NCI-H82 (cell line): ENCODE data around the gene KCNT1.

ENCODE experiments used
- DNase-seq: peaks from one replicate; lab custom pipeline; 2025; lab: John Stamatoyannopoulos, UW

Gene KCNT1

DNA sequence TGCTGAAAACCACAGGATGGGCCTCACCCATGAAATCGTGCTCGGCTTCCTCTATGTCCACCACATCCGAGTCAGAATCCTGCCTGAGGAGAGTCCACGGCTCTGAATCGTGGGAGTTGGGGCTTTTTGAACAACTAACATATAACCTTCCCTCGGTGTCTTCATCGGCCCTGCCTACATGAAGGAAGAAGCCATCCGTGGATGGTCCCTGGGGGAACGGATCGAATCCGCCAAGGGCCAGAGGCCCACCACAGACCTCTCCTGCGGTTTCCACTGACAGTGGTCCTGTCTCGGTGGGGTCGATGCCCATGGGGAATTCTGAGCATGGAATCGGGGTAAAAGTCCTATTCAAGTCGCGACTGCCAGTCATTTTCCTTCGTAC lies 120.4 kb downstream of the KCNT1 start:
- no peak for DNase-seq

DNA sequence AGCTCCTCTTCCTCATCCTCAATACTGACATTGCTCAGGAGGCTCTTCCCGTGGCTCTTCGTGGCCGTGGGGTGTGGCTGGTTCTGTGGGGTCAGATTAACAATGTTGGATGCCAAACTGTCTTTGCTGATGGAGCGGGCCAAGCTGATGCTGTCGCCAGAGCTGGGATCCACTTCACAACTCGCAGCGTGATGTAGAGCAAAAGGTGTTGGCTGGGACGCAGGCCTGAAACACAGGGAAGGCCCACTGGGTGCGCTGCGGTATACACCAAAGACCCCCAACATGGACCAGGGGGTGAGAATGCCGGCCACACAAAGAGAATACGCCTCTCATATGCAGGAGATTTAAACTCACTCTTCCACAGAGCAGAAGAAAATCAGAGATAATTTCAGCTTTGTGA lies 121.1 kb downstream of the KCNT1 start:
- no peak for DNase-seq

DNA sequence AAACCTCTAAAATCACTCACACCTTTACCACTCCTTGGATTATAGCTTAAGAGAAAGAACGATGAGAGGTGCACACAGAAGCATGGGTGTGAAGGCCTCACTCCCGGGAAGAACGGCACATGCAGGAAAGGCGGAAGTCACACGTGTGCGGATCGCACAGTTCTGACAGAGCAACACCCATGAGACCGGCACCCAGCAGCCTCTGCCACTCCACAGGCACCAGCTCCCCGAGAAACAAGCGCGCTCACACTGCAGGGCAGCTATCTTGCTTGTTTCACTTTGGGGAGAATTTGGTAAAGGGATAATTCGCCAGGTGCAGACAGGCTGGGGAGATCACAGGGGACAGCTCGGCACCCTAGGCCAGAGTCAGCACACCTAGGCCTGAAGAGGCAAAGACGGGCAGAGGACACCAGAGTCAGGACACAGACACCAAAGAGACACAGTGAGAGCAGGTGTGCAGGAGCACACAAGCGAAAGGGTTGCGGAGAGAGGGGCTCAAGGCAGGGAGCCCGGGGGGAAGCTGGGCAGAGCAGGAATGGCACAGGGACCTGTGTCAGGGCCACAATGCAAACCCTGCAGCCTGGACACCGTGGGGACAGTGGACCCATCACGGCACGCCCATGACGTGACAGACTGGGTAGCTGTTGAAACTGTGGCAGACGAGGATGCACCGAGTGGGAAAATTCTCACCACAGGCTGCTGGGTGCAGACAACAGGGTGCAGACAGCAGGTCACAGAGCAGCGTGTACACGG lies 123.6 kb downstream of the KCNT1 start:
- no peak for DNase-seq

DNA sequence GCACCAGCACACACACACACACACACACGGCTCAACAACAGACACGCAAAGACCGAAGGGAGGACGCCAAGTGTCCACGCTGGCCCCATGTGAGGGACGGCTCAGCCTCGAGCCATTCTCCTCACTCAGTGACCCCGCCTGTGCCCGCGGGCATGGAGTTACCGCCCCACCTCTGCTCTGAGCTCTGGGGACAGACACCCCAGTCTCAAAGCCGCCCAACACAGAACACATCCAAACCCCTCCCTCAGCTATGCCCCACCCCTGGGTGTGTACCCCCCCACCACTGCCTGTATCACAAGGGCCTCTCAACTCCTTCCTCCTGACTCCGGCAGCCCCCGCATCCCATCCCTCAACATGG lies 124.2 kb downstream of the KCNT1 start:
- DNase-seq = no peak

DNA sequence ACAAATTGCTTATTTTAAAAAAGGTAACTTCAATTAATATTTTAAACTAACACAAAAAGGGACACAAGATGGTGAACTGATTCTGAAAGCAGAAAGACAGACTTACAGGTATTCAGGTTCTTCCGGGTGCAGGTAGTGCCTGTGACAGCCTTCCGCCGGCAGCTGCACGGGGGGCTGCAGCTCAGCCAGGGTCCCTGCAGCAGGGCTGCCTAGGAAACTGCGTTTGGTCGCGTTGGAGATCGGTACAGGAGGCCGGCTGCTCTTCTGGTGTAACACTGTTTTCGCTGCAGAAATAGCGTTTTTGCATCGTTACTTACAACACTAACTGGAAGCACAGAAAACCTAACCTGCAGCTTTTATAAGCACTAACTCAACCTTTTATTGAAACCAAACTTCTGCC lies 125.3 kb downstream of the KCNT1 start:
- DNase-seq = no peak

DNA sequence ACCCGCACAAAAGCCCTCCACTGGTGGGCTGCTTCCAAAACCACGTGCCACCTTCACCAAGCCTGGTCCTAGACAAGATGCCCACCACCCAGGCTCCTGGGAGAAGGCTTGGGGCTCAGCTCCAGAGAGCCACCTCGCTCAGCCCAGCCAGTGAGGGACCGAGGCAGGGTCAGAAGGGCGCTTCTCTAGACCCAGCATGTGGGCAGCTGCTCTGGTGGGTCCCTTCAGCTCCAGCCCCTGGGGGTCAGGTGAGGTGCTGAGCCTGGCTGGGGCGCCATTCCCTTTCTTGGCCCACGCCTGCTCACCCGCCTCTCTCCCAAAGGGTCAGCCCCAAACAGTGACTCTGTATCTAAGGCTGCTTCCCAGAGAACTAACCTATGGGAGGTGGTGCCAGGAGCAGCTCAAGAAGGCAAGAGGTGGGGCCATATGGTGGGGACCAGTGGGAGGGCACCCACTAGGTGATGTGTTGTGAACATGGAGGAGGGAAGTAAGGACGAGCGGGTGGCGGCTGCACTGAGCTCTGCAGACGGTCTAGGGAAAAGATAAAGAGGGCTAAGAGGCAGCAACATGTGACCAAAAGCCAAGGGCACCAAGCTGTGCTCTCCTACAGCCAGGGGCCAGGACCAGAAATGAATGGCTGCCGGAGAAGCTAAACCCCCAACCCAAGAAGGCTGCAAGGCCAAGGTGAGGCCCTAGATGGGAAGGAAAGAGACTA lies 126.0 kb downstream of the KCNT1 start:
- no peak for DNase-seq

DNA sequence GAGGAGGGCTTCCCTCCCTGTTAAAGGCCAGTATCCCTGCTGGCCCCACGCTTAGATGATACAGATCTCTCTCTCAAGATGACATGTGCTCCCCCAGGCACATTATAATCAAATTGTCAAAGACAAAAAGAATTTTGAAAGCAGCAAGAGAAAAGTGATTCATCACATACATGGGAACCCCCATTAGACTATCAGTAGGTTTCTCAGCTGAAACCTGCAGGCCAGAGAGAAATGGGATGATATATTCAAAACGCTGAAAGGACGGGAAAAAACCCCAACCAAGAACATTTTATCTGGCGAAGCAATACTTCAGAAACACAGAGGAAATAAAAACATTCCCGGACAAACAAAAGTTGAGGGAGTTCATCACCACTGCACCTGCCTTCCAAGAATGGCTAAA lies 126.7 kb downstream of the KCNT1 start:
- no peak for DNase-seq

DNA sequence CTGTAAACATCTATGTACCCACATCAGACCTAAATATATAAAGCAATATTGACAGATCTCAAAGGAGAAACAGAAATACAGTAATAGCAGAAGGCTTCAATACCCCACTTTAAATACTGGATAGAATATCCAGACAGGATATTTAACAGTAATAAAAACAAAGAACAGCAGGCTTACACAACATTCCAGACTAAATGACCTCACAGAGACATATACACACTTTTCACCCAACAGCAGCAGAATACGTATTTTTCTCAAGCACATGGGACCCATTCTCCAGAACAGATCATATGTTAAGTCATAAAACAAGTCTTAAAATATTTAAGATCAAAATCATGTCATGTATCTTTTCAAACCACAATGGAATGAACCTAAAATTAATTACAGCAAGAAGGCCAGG lies 128.5 kb downstream of the KCNT1 start:
- DNase-seq = no peak

DNA sequence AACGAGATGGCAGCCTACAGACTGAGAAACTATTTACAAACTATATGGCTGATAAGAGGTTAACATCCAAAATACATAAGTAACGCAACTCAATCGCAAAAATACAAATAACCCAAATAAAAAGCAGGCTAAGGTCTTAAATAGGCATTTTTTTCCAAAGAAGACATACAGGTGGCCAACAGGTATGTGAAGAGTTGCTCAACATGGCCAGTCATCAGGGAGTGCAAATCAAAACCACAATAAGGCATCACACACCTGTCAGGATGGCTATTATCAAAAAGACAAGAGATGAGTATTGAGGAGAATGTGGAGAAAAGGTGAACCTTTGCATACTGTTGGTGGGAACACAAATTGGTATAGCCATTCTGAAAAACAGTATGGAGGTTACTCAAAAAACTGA lies 131.9 kb downstream of the KCNT1 start:
- DNase-seq = no peak

DNA sequence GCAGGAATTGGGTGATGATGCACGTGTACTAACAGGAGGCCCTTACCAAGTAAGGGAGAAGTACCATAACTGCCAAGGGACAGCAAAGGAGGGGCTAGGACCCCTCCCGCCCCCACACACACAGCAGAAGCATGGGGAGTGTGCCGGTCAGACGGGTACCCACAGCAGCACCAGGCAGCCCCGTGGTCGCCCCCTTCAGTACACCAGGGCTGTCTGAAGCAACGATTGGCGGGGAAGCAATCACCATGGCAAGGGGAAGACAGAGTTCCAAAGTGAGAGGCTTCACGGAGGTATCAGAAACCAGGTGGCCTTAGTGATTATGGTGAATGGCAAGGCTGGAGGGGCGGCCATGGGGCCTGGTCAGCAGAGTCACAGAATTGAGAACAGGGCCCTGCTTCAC lies 133.1 kb downstream of the KCNT1 start:
- no peak for DNase-seq

DNA sequence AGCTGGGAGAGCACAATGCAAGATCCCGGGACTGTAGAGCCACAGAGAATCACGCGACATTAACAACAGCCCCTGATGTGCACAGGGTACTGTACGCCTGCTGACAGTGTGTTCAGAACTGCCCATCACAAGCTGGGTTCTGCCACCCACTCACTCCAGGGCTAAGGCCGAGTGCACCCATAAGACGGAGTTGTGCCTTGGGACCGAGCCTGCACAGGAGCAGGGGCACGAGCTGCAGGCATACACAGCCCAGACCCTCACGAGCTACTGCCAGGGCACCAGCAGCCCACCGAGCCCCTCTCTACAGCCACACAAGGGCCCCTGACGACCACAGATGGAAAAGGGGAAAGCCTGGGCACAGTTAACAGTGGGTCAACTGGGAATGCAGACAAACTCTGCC lies 137.5 kb downstream of the KCNT1 start:
- DNase-seq = no peak

DNA sequence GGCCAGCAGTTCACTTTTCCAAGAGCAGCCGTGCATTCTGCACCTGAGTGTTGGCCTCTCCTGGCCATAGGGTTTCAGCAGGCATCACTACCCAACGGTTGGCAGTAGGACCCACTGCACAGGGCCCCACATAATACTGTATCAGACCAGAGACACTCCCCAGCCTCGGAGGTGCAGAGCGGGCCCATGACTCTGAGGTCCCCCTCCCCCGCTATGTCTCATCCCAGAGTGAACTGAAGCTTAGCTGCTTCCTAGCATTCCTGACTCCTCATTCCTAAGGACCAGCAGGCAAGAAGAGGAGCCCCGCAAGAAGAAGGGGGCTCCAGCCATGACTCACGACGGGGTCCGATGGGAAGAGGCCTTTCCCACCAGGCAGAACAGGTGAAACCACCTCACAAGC lies 138.1 kb downstream of the KCNT1 start:
- no peak for DNase-seq

DNA sequence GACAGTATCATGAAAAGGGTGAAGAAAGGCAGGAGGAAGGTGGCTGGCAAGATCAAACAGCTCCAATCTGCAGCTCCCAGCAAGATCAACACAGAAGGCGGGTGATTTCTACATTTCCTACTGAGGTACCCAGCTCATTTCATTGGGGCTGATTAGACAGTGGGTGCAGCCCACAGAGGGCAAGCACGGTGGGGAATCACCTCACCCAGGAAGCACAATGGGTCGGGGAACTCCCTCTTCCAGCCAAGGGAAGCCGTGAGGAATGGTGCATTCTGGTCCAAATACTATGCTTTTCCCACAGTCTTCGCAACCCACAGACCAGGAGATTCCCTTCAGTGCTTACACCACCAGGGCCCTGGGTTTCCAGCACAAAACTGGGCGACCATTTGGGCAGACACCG lies 138.6 kb downstream of the KCNT1 start:
- no peak for DNase-seq
